K562 (cell line): Measurements from ENCODE around the gene CD37. TPM values are rescaled to one million over a fixed set of nuclear protein-coding genes. Genes with fewer than 3 reads are reported as not detected.
A peak's percentile ranks its signal among the peaks of the same experiment; 100 is the strongest.

Experiments used
- GTF2F1 ChIP-seq: IDR thresholded peaks from 2 replicates; pipeline ENCODE4 v1.6.1; 2011; ENCODE audit warnings: low read depth, low read length, improper control_type of control experiment
- KAT2B ChIP-seq: IDR thresholded peaks from one replicate; pipeline ENCODE4 v1.6.1; 2012; ENCODE audit warnings: low read depth, mild to moderate bottlenecking, control low read depth, inconsistent platforms, low read length, moderate library complexity
- PHF8 ChIP-seq: fragments of 200-600 bp; sonication (generic); IDR thresholded peaks from 2 replicates; pipeline ENCODE4 v1.6.1; 2012; ENCODE audit warnings: mixed run types, mild to moderate bottlenecking, inconsistent platforms, low read length, moderate library complexity, borderline replicate concordance
- SMARCE1 ChIP-seq: fragments of 450-650 bp; IDR thresholded peaks from 2 replicates; pipeline ENCODE4 v1.7.1; 2016; ENCODE audit warnings: mild to moderate bottlenecking
- XRCC3 ChIP-seq: fragments of 450-650 bp; IDR thresholded peaks from 2 replicates; pipeline ENCODE4 v1.6.1; 2017; ENCODE audit warnings: mild to moderate bottlenecking, moderate library complexity
- ZNF445 ChIP-seq: fragments of 250-450 bp; sonication (Bioruptor Pico); IDR thresholded peaks from 2 replicates; pipeline ENCODE4 v1.4.0; 2020; ENCODE audit warnings: low read depth, mild to moderate bottlenecking, moderate library complexity
- polyA plus RNA-seq, 8 experiments: library from polyadenylated mRNA; depleted of rRNA in 4 of 8; stranded (reverse) in 5 of 8; unstranded in 3 of 8; fragments of >200 nt; fragmentation: Nextera tagmentation in 2 of 8; fragmentation: Illumina TruSeq in 1 of 8; extraction: Ambion mirVana in 2 of 8; extraction: Trizol in 1 of 8; gene quantifications; 2 replicates each; pipeline versions ENCODE4 v1.2.1 to v1.2.3, GENCODE V29; 2011 to 2014; ENCODE audit warnings: inconsistent platforms in 1 of 8, missing spikeins in 1 of 8
- total RNA-seq, 7 experiments: library from RNA; depleted of rRNA in 6 of 7; stranded (reverse); fragments of >200 nt in 6 of 7; fragmentation: Illumina TruSeq in 2 of 7; extraction: Trizol in 2 of 7; gene quantifications; 2 replicates each; pipeline versions ENCODE4 v1.2.1 to v1.2.3, GENCODE V29; 2011 to 2021; ENCODE audit warnings: low replicate concordance in 1 of 7
- TF ChIP-seq, protein P1 (sequence below), 2 experiments: fragments of 450-650 bp; IDR thresholded peaks; 2 replicates each; pipeline ENCODE4 v1.6.1; 2018; ENCODE audit warnings: mild to moderate bottlenecking in 2 of 2, low read depth in 1 of 2; ENCODE audit not compliant: partially characterized antibody in 2 of 2
- TF ChIP-seq, protein P2 (sequence below): fragments of 250-450 bp; sonication (Bioruptor Pico); IDR thresholded peaks from 2 replicates; pipeline ENCODE4 v1.4.0; 2020; ENCODE audit warnings: mild to moderate bottlenecking
- TF ChIP-seq, protein P3 (sequence below): fragments of 150-350 bp; IDR thresholded peaks from 2 replicates; pipeline ENCODE4 v1.6.1; 2014; ENCODE audit warnings: low read depth, mild to moderate bottlenecking, low read length, borderline replicate concordance
- TF ChIP-seq, protein P4 (sequence below): IDR thresholded peaks from 2 replicates; pipeline ENCODE4 v1.6.1; 2011; ENCODE audit not compliant: insufficient read length; ENCODE audit errors: extremely low read depth

CD37 gene
- total and polyA plus RNA-seq, 9 of the 15 experiments (the other 6 are each of a cell fraction or from before 2014, with no cell fraction given): 2.5 to 19.0 (median 7.4) TPM

DNA sequence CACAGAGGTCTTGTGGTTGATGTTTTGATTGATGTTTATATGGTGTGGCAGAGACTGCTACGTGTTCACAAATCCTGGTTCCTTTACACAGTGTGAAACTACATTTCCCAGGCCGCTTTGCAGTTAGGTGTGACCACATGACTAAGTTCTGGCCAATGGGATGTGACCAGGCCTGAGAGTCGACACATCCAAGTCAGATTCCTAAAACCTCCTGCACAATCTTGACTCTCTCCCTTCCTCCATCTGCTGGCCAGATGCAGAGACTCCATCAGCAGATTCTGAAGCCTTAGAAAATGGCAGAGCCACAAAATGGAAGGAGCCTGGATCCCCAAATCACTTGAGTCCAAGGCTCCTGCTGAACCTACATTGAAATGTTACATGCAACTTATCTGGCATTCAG lies 12.6 kb downstream of the CD37 start (continued):
- TF ChIP-seq, protein P1, sequence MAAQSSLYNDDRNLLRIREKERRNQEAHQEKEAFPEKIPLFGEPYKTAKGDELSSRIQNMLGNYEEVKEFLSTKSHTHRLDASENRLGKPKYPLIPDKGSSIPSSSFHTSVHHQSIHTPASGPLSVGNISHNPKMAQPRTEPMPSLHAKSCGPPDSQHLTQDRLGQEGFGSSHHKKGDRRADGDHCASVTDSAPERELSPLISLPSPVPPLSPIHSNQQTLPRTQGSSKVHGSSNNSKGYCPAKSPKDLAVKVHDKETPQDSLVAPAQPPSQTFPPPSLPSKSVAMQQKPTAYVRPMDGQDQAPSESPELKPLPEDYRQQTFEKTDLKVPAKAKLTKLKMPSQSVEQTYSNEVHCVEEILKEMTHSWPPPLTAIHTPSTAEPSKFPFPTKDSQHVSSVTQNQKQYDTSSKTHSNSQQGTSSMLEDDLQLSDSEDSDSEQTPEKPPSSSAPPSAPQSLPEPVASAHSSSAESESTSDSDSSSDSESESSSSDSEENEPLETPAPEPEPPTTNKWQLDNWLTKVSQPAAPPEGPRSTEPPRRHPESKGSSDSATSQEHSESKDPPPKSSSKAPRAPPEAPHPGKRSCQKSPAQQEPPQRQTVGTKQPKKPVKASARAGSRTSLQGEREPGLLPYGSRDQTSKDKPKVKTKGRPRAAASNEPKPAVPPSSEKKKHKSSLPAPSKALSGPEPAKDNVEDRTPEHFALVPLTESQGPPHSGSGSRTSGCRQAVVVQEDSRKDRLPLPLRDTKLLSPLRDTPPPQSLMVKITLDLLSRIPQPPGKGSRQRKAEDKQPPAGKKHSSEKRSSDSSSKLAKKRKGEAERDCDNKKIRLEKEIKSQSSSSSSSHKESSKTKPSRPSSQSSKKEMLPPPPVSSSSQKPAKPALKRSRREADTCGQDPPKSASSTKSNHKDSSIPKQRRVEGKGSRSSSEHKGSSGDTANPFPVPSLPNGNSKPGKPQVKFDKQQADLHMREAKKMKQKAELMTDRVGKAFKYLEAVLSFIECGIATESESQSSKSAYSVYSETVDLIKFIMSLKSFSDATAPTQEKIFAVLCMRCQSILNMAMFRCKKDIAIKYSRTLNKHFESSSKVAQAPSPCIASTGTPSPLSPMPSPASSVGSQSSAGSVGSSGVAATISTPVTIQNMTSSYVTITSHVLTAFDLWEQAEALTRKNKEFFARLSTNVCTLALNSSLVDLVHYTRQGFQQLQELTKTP (IDR thresholded peaks at IDR 0.05; ENCODE audit: low read depth in 1 of 2, partially characterized antibody in 2 of 2): peak in 1 of 2 experiments; percentile 70
- TF ChIP-seq KAT2B (no peak), SMARCE1 (no peak), PHF8 (no peak), ZNF445 (CRISPR knock-in tag) (no peak), XRCC3 (no peak), GTF2F1 (no peak)
- TF ChIP-seq, protein P2, sequence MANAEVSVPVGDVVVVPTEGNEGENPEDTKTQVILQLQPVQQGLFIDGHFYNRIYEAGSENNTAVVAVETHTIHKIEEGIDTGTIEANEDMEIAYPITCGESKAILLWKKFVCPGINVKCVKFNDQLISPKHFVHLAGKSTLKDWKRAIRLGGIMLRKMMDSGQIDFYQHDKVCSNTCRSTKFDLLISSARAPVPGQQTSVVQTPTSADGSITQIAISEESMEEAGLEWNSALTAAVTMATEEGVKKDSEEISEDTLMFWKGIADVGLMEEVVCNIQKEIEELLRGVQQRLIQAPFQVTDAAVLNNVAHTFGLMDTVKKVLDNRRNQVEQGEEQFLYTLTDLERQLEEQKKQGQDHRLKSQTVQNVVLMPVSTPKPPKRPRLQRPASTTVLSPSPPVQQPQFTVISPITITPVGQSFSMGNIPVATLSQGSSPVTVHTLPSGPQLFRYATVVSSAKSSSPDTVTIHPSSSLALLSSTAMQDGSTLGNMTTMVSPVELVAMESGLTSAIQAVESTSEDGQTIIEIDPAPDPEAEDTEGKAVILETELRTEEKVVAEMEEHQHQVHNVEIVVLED: no peak
- TF ChIP-seq, protein P3, sequence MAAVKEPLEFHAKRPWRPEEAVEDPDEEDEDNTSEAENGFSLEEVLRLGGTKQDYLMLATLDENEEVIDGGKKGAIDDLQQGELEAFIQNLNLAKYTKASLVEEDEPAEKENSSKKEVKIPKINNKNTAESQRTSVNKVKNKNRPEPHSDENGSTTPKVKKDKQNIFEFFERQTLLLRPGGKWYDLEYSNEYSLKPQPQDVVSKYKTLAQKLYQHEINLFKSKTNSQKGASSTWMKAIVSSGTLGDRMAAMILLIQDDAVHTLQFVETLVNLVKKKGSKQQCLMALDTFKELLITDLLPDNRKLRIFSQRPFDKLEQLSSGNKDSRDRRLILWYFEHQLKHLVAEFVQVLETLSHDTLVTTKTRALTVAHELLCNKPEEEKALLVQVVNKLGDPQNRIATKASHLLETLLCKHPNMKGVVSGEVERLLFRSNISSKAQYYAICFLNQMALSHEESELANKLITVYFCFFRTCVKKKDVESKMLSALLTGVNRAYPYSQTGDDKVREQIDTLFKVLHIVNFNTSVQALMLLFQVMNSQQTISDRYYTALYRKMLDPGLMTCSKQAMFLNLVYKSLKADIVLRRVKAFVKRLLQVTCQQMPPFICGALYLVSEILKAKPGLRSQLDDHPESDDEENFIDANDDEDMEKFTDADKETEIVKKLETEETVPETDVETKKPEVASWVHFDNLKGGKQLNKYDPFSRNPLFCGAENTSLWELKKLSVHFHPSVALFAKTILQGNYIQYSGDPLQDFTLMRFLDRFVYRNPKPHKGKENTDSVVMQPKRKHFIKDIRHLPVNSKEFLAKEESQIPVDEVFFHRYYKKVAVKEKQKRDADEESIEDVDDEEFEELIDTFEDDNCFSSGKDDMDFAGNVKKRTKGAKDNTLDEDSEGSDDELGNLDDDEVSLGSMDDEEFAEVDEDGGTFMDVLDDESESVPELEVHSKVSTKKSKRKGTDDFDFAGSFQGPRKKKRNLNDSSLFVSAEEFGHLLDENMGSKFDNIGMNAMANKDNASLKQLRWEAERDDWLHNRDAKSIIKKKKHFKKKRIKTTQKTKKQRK: no peak
- TF ChIP-seq, protein P4, sequence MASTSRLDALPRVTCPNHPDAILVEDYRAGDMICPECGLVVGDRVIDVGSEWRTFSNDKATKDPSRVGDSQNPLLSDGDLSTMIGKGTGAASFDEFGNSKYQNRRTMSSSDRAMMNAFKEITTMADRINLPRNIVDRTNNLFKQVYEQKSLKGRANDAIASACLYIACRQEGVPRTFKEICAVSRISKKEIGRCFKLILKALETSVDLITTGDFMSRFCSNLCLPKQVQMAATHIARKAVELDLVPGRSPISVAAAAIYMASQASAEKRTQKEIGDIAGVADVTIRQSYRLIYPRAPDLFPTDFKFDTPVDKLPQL: no peak
